HCT116 (cell line): ENCODE measurements around the gene IGFLR1. TPM values are rescaled to one million over a fixed set of nuclear protein-coding genes. Genes with fewer than 3 reads are reported as not detected.

Experiments
- ATAC-seq: fragments of 200-7000 bp; cut with Tn5 transposase; 2 replicates; pipeline ENCODE4 v1.9.1; 2020; ENCODE audit warnings: mild to moderate bottlenecking, moderate library complexity
- BruUV-seq: library from RNA; stranded (reverse); fragments of 400-500 nt; replicated peaks from 2 replicates; lab custom pipeline; 2021; lab: Mats Ljungman, UMichigan
- CTCF ChIA-PET: fragments of 300-600 bp; sonication (Branson Sonifier 250); formaldehyde crosslinking; loops from one replicate; lab custom pipeline; 2021; ENCODE audit warnings: antibody characterized with exemption; lab: Charles Lee
- POLR2A ChIA-PET: fragments of 300-600, 350-600 bp; sonication (Branson Sonifier 250); formaldehyde crosslinking; loops from one replicate; lab custom pipeline; 2021; ENCODE audit warnings: antibody characterized with exemption; lab: Charles Lee
- RAD21 ChIA-PET, 2 experiments: fragments of 300-600 bp; sonication (Branson Sonifier 250); formaldehyde crosslinking; loops; one replicate each; lab custom pipeline; 2023; ENCODE audit warnings: low total read pairs in 2 of 2; ENCODE audit not compliant: uncharacterized antibody in 2 of 2, unreplicated experiment in 2 of 2, low non-redundant PET in 1 of 2; lab: Charles Lee
- DNase-seq: peaks from one replicate; pipeline ENCODE4 v3.0.0-alpha.2; 2010; ENCODE audit warnings: low read depth, low spot score
- H2AFZ ChIP-seq: fragments of 200-600 bp; shearing (Covaris generic), sonication (generic); 2 replicates; pipeline ENCODE4 v1.6.1; 2017; ENCODE audit warnings: low read depth, mixed run types, mixed read lengths, antibody characterized with exemption, low read length; ENCODE audit not compliant: poor library complexity, severe bottlenecking
- H3K27ac ChIP-seq: 2 replicates; pipeline ENCODE4 v1.5.1; 2012; ENCODE audit warnings: low read depth, low read length
- H3K27me3 ChIP-seq: fragments of 200-600 bp; sonication (generic); 2 replicates; pipeline ENCODE4 v1.6.1; 2016; ENCODE audit warnings: mixed run types, low read length, mixed read lengths; ENCODE audit not compliant: insufficient read depth
- H3K36me3 ChIP-seq, 2 experiments: fragments of 200-500 bp in 1 of 2; fragments of 200-600 bp in 1 of 2; sonication (Bioruptor generic) in 1 of 2; sonication (generic) in 1 of 2; 2 replicates each; pipeline versions ENCODE4 v1.5.1 to v1.6.1; 2014 to 2016; ENCODE audit warnings: low read length in 2 of 2, inconsistent platforms in 1 of 2, mixed read lengths in 1 of 2, mixed run types in 1 of 2; ENCODE audit not compliant: insufficient read depth in 2 of 2, control insufficient read depth in 1 of 2
- H3K4me1 ChIP-seq, 2 experiments: fragments of 200-600 bp in 1 of 2; sonication (generic) in 1 of 2; 2 replicates each; pipeline versions ENCODE4 v1.5.1 to v1.6.1; 2012 to 2017; ENCODE audit warnings: low read length in 2 of 2, inconsistent platforms in 1 of 2, mild to moderate bottlenecking in 1 of 2, mixed read lengths in 1 of 2, mixed run types in 1 of 2, moderate library complexity in 1 of 2; ENCODE audit not compliant: insufficient read depth in 2 of 2, control insufficient read depth in 1 of 2
- H3K4me2 ChIP-seq: fragments of 200-600 bp; sonication (generic); 2 replicates; pipeline ENCODE4 v1.6.1; 2017; ENCODE audit warnings: mixed run types, low read length, mixed read lengths
- H3K4me3 ChIP-seq, 2 experiments: fragments of 200-600 bp in 1 of 2; sonication (generic) in 1 of 2; replicated peaks in 1 of 2; 2 replicates each; pipeline ENCODE4 v1.5.1; 2011 to 2016; ENCODE audit warnings: low read length in 2 of 2, control low read depth in 1 of 2, low read depth in 1 of 2, mild to moderate bottlenecking in 1 of 2, mixed read lengths in 1 of 2, mixed run types in 1 of 2
- H3K79me2 ChIP-seq: fragments of 200-600 bp; sonication (generic); 2 replicates; pipeline ENCODE4 v1.6.1; 2017; ENCODE audit warnings: mild to moderate bottlenecking, mixed run types, low read length, moderate library complexity, mixed read lengths; ENCODE audit not compliant: insufficient read depth
- H3K9ac ChIP-seq: fragments of 200-600 bp; sonication (generic); 2 replicates; pipeline ENCODE4 v1.6.1; 2016; ENCODE audit warnings: low read length, mixed read lengths
- H3K9me2 ChIP-seq: fragments of 200-600 bp; sonication (generic), shearing (Covaris generic); 2 replicates; pipeline ENCODE4 v1.6.1; 2017; ENCODE audit warnings: mixed run types, mild to moderate bottlenecking, moderate library complexity; ENCODE audit not compliant: insufficient read depth
- H3K9me3 ChIP-seq, 2 experiments: fragments of 200-500 bp in 1 of 2; fragments of 200-600 bp in 1 of 2; sonication (Bioruptor generic) in 1 of 2; sonication (generic) in 1 of 2; 2 replicates each; pipeline ENCODE4 v1.6.1; 2014 to 2017; ENCODE audit warnings: low read length in 2 of 2, mixed read lengths in 2 of 2, inconsistent platforms in 1 of 2, low read depth in 1 of 2, mild to moderate bottlenecking in 1 of 2, mixed run types in 1 of 2, moderate library complexity in 1 of 2; ENCODE audit not compliant: control insufficient read depth in 1 of 2, insufficient read depth in 1 of 2
- H4K20me1 ChIP-seq: fragments of 200-600 bp; sonication (generic), shearing (Covaris generic); 2 replicates; pipeline ENCODE4 v1.6.1; 2017; ENCODE audit warnings: mixed run types, mild to moderate bottlenecking, moderate library complexity; ENCODE audit not compliant: insufficient read depth
- ATF3 ChIP-seq: IDR thresholded peaks from 2 replicates; pipeline ENCODE4 v1.6.1; 2012
- CBX3 ChIP-seq: IDR thresholded peaks from 2 replicates; pipeline ENCODE4 v1.6.1; 2012; ENCODE audit warnings: low read depth
- CTCF ChIP-seq, 3 experiments: fragments of 200-600 bp in 1 of 3; sonication (generic) in 1 of 3; IDR thresholded peaks in 2 of 3; conservative IDR thresholded peaks in 1 of 3; 2 replicates each; pipeline ENCODE4 v1.5.1; 2012 to 2017; ENCODE audit warnings: low read depth in 2 of 3, low read length in 2 of 3, antibody characterized with exemption in 1 of 3, borderline replicate concordance in 1 of 3, control low read depth in 1 of 3, mild to moderate bottlenecking in 1 of 3, mixed read lengths in 1 of 3, mixed run types in 1 of 3, moderate library complexity in 1 of 3; ENCODE audit not compliant: insufficient read depth in 1 of 3
- EGR1 ChIP-seq: IDR thresholded peaks from 2 replicates; pipeline ENCODE4 v1.6.1; 2012; ENCODE audit warnings: low read depth
- ELF1 ChIP-seq: IDR thresholded peaks from 2 replicates; pipeline ENCODE4 v1.6.1; 2012; ENCODE audit warnings: low read depth, borderline replicate concordance
- EZH2phosphoT487 ChIP-seq: fragments of 200-600 bp; IDR thresholded peaks from 2 replicates; pipeline ENCODE4 v1.6.1; 2018; ENCODE audit warnings: antibody characterized with exemption, borderline replicate concordance
- FOSL1 ChIP-seq: IDR thresholded peaks from 2 replicates; pipeline ENCODE4 v1.6.1; 2012; ENCODE audit warnings: low read depth
- JUND ChIP-seq: IDR thresholded peaks from 2 replicates; pipeline ENCODE4 v1.6.1; 2012
- REST ChIP-seq: IDR thresholded peaks from 2 replicates; pipeline ENCODE4 v1.6.1; 2012; ENCODE audit warnings: low read depth
- SIN3A ChIP-seq: IDR thresholded peaks from 2 replicates; pipeline ENCODE4 v1.6.1; 2012; ENCODE audit warnings: low read depth
- SP1 ChIP-seq: IDR thresholded peaks from 2 replicates; pipeline ENCODE4 v1.6.1; 2012; ENCODE audit warnings: low read depth
- SRF ChIP-seq: IDR thresholded peaks from 2 replicates; pipeline ENCODE4 v1.6.1; 2012; ENCODE audit warnings: low read depth
- ZBTB33 ChIP-seq: IDR thresholded peaks from 2 replicates; pipeline ENCODE4 v1.6.1; 2011; ENCODE audit warnings: mild to moderate bottlenecking, low read length, moderate library complexity; ENCODE audit not compliant: insufficient replicate concordance; ENCODE audit errors: extremely low read depth
- intact Hi-C: fragments of 100-400 bp; cut with micrococcal nuclease; formaldehyde crosslinking; loops from 2 replicates; pipeline ENCODE4 v1.10.0; 2022
- total RNA-seq: library from RNA; stranded (reverse); gene quantifications from one replicate; pipeline ENCODE4 v1.2.1, GENCODE V29; 2021; ENCODE audit not compliant: unreplicated experiment

The IGFLR1 gene
- total RNA-seq, 1 experiment from 2014 or later: 8.3 TPM

- no peak for TF ChIP-seq SRF
- no peak for TF ChIP-seq REST
- no peak for TF ChIP-seq JUND
- TF ChIP-seq CBX3: no peak
Observed at GRCh38 chr19:35781650-35782049, 39.4 kb upstream of the IGFLR1 start (continued).

- H3K79me2 ChIP-seq: 0 out of 2 replicates have a peak, but pooled peaks cover 3% of the 10 kb centered on the region
- peaks cover 2 to 4% of the 10 kb centered on the region in 2 experiments; a peak in 2 of 4 replicates for H3K36me3 ChIP-seq
- no peaks in the 10 kb centered on the region for H3K9me3 ChIP-seq
- H3K27ac ChIP-seq: no peak overlapping the region
- no peak overlapping the region for H3K9ac ChIP-seq
- POLR2A ChIA-PET: no interaction called here
- TF ChIP-seq ELF1 (no peak), REST (no peak), EGR1 (no peak), CTCF (IDR thresholded peaks at IDR 0.05 in 2 of 3, conservative IDR thresholded peaks at IDR 0.05 in 1 of 3; ENCODE audit: borderline replicate concordance in 1 of 3, insufficient read depth in 1 of 3, low read depth in 2 of 3, low read length in 2 of 3) (no peak), EZH2phosphoT487 (no peak), ZBTB33 (no peak), SP1 (no peak), ATF3 (no peak), FOSL1 (no peak), SRF (no peak), SIN3A (no peak)
- BruUV-seq: no TSS peak
- DNase-seq (no peak), ATAC-seq (no peak)
- RAD21 ChIA-PET: no interaction called here
- H3K4me3 ChIP-seq: no peak overlapping the region
- H3K9me2 ChIP-seq: no peaks in the 10 kb centered on the region
- CTCF ChIA-PET: no interaction called here
- H4K20me1 ChIP-seq: no peaks in the 10 kb centered on the region
- H3K27me3 ChIP-seq: no peaks in the 10 kb centered on the region
- no peak overlapping the region for H2AFZ ChIP-seq
- H3K4me2 ChIP-seq: no peak overlapping the region
- intact Hi-C loops: no loop called here
- H3K4me1 ChIP-seq: peaks cover 3 to 8% of the 10 kb centered on the region in 2 experiments; a peak in 2 of 4 replicates
Observed at GRCh38 chr19:35780717-35781116, 38.5 kb upstream of the IGFLR1 start.
